Fibroblast of mammary gland (primary cell): Measurements from ENCODE around the gene RAP1GAP2.
"Not testable (repeated sequence)": the region's sequence is repeated elsewhere in the genome, so short reads cannot be mapped to it uniquely, and the experiment has no call there.

Experiments used
- DNase-seq: peaks from one replicate; pipeline ENCODE4 v3.0.0-alpha.2; 2010; ENCODE audit warnings: low read depth
- H3K4me3 ChIP-seq: 2 replicates; pipeline ENCODE4 v1.5.1; 2011; ENCODE audit warnings: low read depth, mild to moderate bottlenecking, low read length, moderate library complexity; ENCODE audit not compliant: control insufficient read depth
- CTCF ChIP-seq: conservative IDR thresholded peaks from 2 replicates; pipeline ENCODE4 v1.5.1; 2011; ENCODE audit warnings: low read depth, low read length, inconsistent platforms; ENCODE audit not compliant: control insufficient read depth, insufficient read depth

Gene RAP1GAP2

GRCh38 chr17:2814481-2815341, 18.5 kb downstream of the RAP1GAP2 start:
- no peak for DNase-seq
- TF ChIP-seq CTCF: no peak
- H3K4me3 ChIP-seq: no peak overlapping the region

GRCh38 chr17:2815781-2816185, 19.5 kb downstream of the RAP1GAP2 start:
- DNase-seq: no peak
- H3K4me3 ChIP-seq: no peak overlapping the region
- TF ChIP-seq CTCF: no peak

DNA sequence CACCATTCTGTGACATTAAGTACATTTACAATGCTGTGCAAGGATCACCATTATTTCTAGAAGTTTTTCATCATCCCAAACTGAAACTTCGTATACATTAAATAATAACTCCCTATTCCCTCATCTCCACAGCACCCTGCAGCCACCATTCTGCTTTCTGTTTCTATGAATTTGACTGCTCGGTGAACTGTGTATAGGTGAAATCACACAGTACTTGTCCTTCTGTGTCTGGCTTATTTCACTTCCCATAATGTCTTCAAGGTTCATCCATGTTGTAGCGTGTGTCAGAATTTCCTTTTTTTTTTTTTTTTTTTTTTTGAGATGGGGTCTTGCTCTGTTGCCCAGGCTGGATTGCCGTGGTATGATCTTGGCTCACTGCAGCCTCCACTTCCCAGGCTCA, 20.4 kb downstream of the RAP1GAP2 start:
- TF ChIP-seq CTCF: no peak
- no peak for DNase-seq
- no peak overlapping the region for H3K4me3 ChIP-seq

DNA sequence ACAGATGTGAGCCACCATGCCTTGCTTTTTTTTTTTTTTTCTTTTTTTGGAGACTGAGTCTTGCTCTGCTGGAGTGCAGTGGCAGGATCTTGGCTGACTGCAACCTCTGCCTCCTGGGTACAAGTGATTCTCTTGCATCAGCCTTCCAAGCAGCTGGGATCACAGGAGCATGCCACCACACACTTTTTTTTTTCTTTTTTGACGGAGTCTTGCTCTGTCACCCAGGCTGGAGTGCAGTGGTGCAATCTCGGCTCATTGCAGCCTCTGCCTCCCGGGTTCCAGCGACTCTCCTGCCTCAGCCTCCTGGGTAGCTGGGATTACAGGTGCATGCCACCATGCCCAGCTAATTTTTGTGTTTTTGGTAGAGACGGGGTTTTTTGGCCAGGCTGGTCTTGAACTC, 23.1 kb downstream of the RAP1GAP2 start:
- not testable (repeated sequence) for DNase-seq, H3K4me3 ChIP-seq

DNA sequence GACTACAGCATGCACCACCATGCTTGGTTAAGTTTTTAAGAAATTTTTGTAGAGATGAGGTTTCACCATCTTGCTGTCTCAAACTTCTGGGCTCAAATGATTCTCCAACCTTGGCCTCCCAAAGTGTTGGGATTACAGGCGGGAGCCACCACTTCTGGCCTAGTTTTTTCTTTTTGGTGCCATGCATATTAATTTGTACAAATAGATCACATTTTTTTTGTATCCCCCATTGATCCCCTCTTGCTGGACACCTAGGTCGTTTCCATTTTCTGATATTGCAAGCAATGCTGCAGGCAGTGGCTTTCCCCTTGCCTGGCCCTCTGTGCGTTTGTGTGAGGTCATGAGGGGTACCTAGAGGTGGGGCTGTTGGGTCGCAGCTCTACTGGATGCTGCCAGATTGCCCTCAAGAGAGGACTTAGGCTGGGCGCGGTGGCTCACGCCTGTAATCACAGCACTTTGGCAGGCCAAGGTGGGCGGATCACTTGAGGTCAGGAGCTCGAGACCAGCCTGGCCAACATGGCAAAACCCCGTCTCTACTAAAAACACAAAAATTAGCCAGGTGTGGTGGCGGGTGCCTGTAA, 23.8 kb downstream of the RAP1GAP2 start:
- TF ChIP-seq CTCF: no peak
- DNase-seq: no peak
- H3K4me3 ChIP-seq: no peak overlapping the region

DNA sequence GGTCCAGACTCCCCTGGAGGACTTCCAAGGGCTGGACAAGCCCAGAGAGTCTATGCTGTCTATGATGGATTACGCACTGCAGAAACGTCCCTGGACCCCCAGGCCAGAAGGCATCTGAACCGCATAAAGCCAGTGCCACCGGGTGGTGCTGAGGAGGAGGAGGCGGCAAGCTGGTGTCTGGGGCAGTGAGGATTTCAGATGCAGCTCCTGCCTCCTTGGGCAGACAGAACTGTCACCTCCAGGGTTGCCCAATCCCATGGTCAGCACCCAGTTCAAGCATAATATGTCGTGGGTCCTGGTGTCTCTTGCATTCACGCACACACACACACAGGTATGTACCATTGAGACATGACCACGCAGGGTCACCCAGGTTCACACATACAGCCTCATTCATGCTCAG, 25.6 kb downstream of the RAP1GAP2 start:
- DNase-seq: no peak
- TF ChIP-seq CTCF: no peak

GRCh38 chr17:2822358-2822757, 26.1 kb downstream of the RAP1GAP2 start:
- TF ChIP-seq CTCF: no peak
- DNase-seq: no peak
- no peak overlapping the region for H3K4me3 ChIP-seq

More for the DNA sequence above, 25.6 kb downstream of the RAP1GAP2 start:
- no peak overlapping the region for H3K4me3 ChIP-seq
